Small intestine (tissue), 7 donors: ENCODE data around the gene CABP1. TPM values are rescaled to one million over a fixed set of nuclear protein-coding genes. Genes with fewer than 3 reads are reported as not detected.

Experiments used
- DNase-seq, 2 donors: peaks; one replicate each; pipeline versions ENCODE4 v3.0.0 to v3.0.0-alpha.2; 2013
- FAIRE-seq: peaks from 2 replicates; lab custom pipeline; 2012; peaks lifted over from hg19 to GRCh38; lab: Jason Lieb, UNC
- H3K27ac ChIP-seq, 3 donors: one replicate each; pipeline ENCODE4 v1.5.1; 2013; ENCODE audit warnings: low read length in 2 of 3, mild to moderate bottlenecking in 2 of 3, control low read depth in 1 of 3, inconsistent platforms in 1 of 3, low read depth in 1 of 3, moderate library complexity in 1 of 3
- H3K27me3 ChIP-seq, 3 donors: one replicate each; pipeline ENCODE4 v1.6.1; 2013; ENCODE audit warnings: low read length in 3 of 3, inconsistent platforms in 1 of 3; ENCODE audit not compliant: control insufficient read depth in 3 of 3, insufficient read depth in 3 of 3
- H3K36me3 ChIP-seq, 3 donors: one replicate each; pipeline ENCODE4 v1.6.1; 2013; ENCODE audit warnings: low read length in 3 of 3, inconsistent platforms in 1 of 3, low read depth in 1 of 3, mild to moderate bottlenecking in 1 of 3, moderate library complexity in 1 of 3; ENCODE audit not compliant: control insufficient read depth in 3 of 3, insufficient read depth in 2 of 3
- H3K4me1 ChIP-seq, 3 donors: one replicate each; pipeline ENCODE4 v1.6.1; 2013; ENCODE audit warnings: low read length in 2 of 3, inconsistent platforms in 1 of 3, low read depth in 1 of 3, mild to moderate bottlenecking in 1 of 3, moderate library complexity in 1 of 3; ENCODE audit not compliant: control insufficient read depth in 3 of 3, insufficient read depth in 2 of 3
- H3K4me3 ChIP-seq, 3 donors: one replicate each; pipeline ENCODE4 v1.5.1; 2013; ENCODE audit warnings: low read length in 3 of 3, control low read depth in 1 of 3, inconsistent platforms in 1 of 3, low read depth in 1 of 3, mild to moderate bottlenecking in 1 of 3, moderate library complexity in 1 of 3
- H3K9me3 ChIP-seq, 2 donors: one replicate each; pipeline ENCODE4 v1.6.1; 2013; ENCODE audit warnings: low read depth in 1 of 2, low read length in 1 of 2; ENCODE audit not compliant: control insufficient read depth in 2 of 2, insufficient read depth in 1 of 2
- WGBS, 3 donors: extraction: QIAGEN DNeasy Blood & Tissue Kit; methylation state at CpG; one replicate each; pipeline ENCODE4 v1.1.7; 2013; 5-methylcytosine and 5-hydroxymethylcytosine counted together
- polyA plus RNA-seq, 4 donors: library from polyadenylated mRNA; stranded (reverse) in 3 of 4; unstranded in 1 of 4; fragments of 200-250 nt in 3 of 4; fragments of 120-200 nt in 1 of 4; gene quantifications; one replicate each; pipeline versions ENCODE4 v1.2.1 to v1.2.3, GENCODE V29; 2013
- donor health status: healthy with polysubstance abuse.
- donor health status: control.
- donor health status: control.
- donor health status: Bipolar disorder and iron deficiency.
- donor health status: healthy.

Gene CABP1
- polyA plus RNA-seq, 4 donors, result 0.67 to 1.5 (median 0.74) TPM; not detected in 1

- Histone ChIP-seq H3K9me3 (no peaks in the 10 kb centered on the region), H3K27ac (no peak overlapping the region), H3K27me3 (peaks cover 0 to 35% (median 0%) of the 10 kb centered on the region in 3 donors), H3K36me3 (no peaks in the 10 kb centered on the region), H3K4me1 (peaks cover 0 to 12% (median 0%) of the 10 kb centered on the region in 3 donors), H3K4me3 (no peak overlapping the region)
- WGBS, 3 donors, result 83 to 88% (median 85%) methylated on average over 11 of the region's 11 CpGs
- DNase-seq (no peak), FAIRE-seq (no peak)
These were observed 13.2 kb downstream of the CABP1 start for GRCh38 chr12:120653611-120654010.

GRCh38 chr12:120654656-120655055, 14.2 kb downstream of the CABP1 start:
- 75 to 92% (median 79%) methylated on average over 10 of the region's 10 CpGs for WGBS, 3 donors
- no peak for FAIRE-seq
- Histone ChIP-seq H3K9me3 (no peaks in the 10 kb centered on the region), H3K27me3 (peaks cover 0 to 28% (median 0%) of the 10 kb centered on the region in 3 donors), H3K4me1 (peaks cover 0 to 5% (median 0%) of the 10 kb centered on the region in 3 donors), H3K4me3 (no peak overlapping the region), H3K36me3 (no peaks in the 10 kb centered on the region), H3K27ac (peak overlapping the region in 1 of 3 donors; percentile 30)
- DNase-seq, result no peak

GRCh38 chr12:120656008-120656407, 15.6 kb downstream of the CABP1 start:
- Histone ChIP-seq H3K27me3 (peaks cover 0 to 15% (median 0%) of the 10 kb centered on the region in 3 donors), H3K4me1 (no peaks in the 10 kb centered on the region), H3K27ac (no peak overlapping the region), H3K36me3 (no peaks in the 10 kb centered on the region), H3K9me3 (no peaks in the 10 kb centered on the region), H3K4me3 (no peak overlapping the region)
- FAIRE-seq (no peak), DNase-seq (no peak)
- WGBS, 3 donors, result 94% methylated on average over 14 of the region's 14 CpGs

- DNase-seq (no peak), FAIRE-seq (no peak)
- Histone ChIP-seq H3K4me1 (no peaks in the 10 kb centered on the region), H3K27me3 (no peaks in the 10 kb centered on the region), H3K27ac (no peak overlapping the region), H3K4me3 (no peak overlapping the region), H3K36me3 (no peaks in the 10 kb centered on the region), H3K9me3 (no peaks in the 10 kb centered on the region)
- WGBS, 3 donors, result 87 to 90% (median 88%) methylated on average over 22 of the region's 22 CpGs
These were observed 18.1 kb downstream of the CABP1 start for GRCh38 chr12:120658286-120659150.

- 47 to 59% (median 52%) methylated on average over 8 of the region's 8 CpGs for WGBS, 3 donors
- H3K4me1 ChIP-seq, result no peaks in the 10 kb centered on the region
- no peaks in the 10 kb centered on the region for H3K9me3 ChIP-seq
- no peaks in the 10 kb centered on the region for H3K36me3 ChIP-seq
- FAIRE-seq (no peak), DNase-seq (peak in 1 of 2 donors; percentile 17)
- no peak overlapping the region for H3K4me3 ChIP-seq
- no peaks in the 10 kb centered on the region for H3K27me3 ChIP-seq
- no peak overlapping the region for H3K27ac ChIP-seq
These were observed 18.7 kb downstream of the CABP1 start for GRCh38 chr12:120659151-120659525.

- Histone ChIP-seq H3K4me3 (no peak overlapping the region), H3K4me1 (no peaks in the 10 kb centered on the region), H3K27me3 (no peaks in the 10 kb centered on the region), H3K9me3 (no peaks in the 10 kb centered on the region), H3K36me3 (no peaks in the 10 kb centered on the region), H3K27ac (no peak overlapping the region)
- DNase-seq, result no peak
- 64 to 88% (median 68%) methylated on average over 2 of the region's 2 CpGs for WGBS, 3 donors
- no peak for FAIRE-seq
These were observed 21.0 kb downstream of the CABP1 start for GRCh38 chr12:120661432-120661831.

- Histone ChIP-seq H3K27me3 (no peaks in the 10 kb centered on the region), H3K9me3 (no peaks in the 10 kb centered on the region), H3K4me1 (no peaks in the 10 kb centered on the region), H3K36me3 (no peaks in the 10 kb centered on the region), H3K4me3 (no peak overlapping the region), H3K27ac (no peak overlapping the region)
- WGBS, 3 donors, result 68 to 81% (median 78%) methylated on average over 3 of the region's 3 CpGs
- FAIRE-seq (no peak), DNase-seq (no peak)
These were observed 22.5 kb downstream of the CABP1 start for GRCh38 chr12:120662879-120663278.

GRCh38 chr12:120663741-120664140, 23.3 kb downstream of the CABP1 start:
- H3K27ac ChIP-seq, result no peak overlapping the region
- WGBS, 3 donors, result 72 to 82% (median 75%) methylated on average over 5 of the region's 5 CpGs
- peaks cover 0 to under 1% (median 0%) of the 10 kb centered on the region in 3 donors for H3K4me1 ChIP-seq
- H3K27me3 ChIP-seq, result no peaks in the 10 kb centered on the region
- no peak for DNase-seq
- H3K36me3 ChIP-seq, result no peaks in the 10 kb centered on the region
- H3K9me3 ChIP-seq, result no peaks in the 10 kb centered on the region
- H3K4me3 ChIP-seq, result no peak overlapping the region
- FAIRE-seq, result no peak
